Measurements from ENCODE around the gene PLXNA4.

DNA sequence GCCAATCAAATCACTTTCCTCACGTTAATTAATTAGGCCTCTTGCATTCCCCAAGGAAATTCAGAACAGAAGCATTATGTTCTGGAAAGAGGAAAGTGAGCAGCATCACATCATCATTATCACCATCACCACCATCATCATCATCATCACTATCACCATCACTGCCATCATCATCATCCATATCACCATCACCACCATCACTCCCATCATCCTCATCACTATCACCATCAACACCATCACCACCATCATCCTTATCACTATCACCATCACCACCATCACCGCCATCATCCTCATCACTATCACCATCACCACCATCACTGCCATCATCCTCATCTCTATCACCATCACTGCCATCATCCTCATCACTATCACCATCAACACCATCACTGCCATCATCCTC is 31.4 kb upstream of the PLXNA4 start:
- TF ChIP-seq CTCF (IDR thresholded peaks at IDR 0.05), result no peak
- no peak for TF ChIP-seq RFX5 (IDR thresholded peaks at IDR 0.05)
- no peak for TF ChIP-seq ZSCAN20 (CRISPR knock-in tag; IDR thresholded peaks at IDR 0.05)
- no peak for TF ChIP-seq JUN (IDR thresholded peaks at IDR 0.05)
- TF ChIP-seq CBX2 (IDR thresholded peaks at IDR 0.05; ENCODE audit: borderline replicate concordance, low read depth), result no peak
- no peak for TF ChIP-seq NFE2L2 (conservative IDR thresholded peaks at IDR 0.05; ENCODE audit: low read length)
- TF ChIP-seq EP300 (IDR thresholded peaks at IDR 0.05), result no peak
- TF ChIP-seq POLR2A (IDR thresholded peaks at IDR 0.05; ENCODE audit: low read length), result no peak
- TF ChIP-seq MAX (IDR thresholded peaks at IDR 0.05), result no peak
- TF ChIP-seq TP53 (CRISPR knock-in tag; IDR thresholded peaks at IDR 0.05), result no peak
- no peak for TF ChIP-seq CEBPB (IDR thresholded peaks at IDR 0.05)
- no peak for TF ChIP-seq ELK1 (IDR thresholded peaks at IDR 0.05; ENCODE audit: low read depth, low read length)
- no peak for TF ChIP-seq HDAC2 (IDR thresholded peaks at IDR 0.05)
- no peak for TF ChIP-seq RNF2 (IDR thresholded peaks at IDR 0.05; ENCODE audit: borderline replicate concordance, low read depth)

Measured in A549 (cell line).